Mammary epithelial cell (primary cell): ENCODE data around the gene KIAA1586.
"Not testable (repeated sequence)": the region's sequence is repeated elsewhere in the genome, so short reads cannot be mapped to it uniquely, and the experiment has no call there.

Experiments
- CTCF ChIP-seq, 2 donors: IDR thresholded peaks in 1 of 2; conservative IDR thresholded peaks in 1 of 2; 2 replicates each; pipeline ENCODE4 v1.5.1; 2011 to 2012; ENCODE audit warnings: inconsistent platforms in 2 of 2, low read length in 2 of 2, mild to moderate bottlenecking in 2 of 2, control low read depth in 1 of 2, low read depth in 1 of 2; ENCODE audit not compliant: insufficient read depth in 1 of 2; ENCODE audit errors: extremely low read depth in 1 of 2
- EZH2 ChIP-seq: IDR thresholded peaks from 2 replicates; pipeline ENCODE4 v1.6.1; 2012; ENCODE audit warnings: low read length, inconsistent platforms, borderline replicate concordance

- not testable (repeated sequence) for TF ChIP-seq CTCF (conservative IDR thresholded peaks at IDR 0.05 in 1 of 2, IDR thresholded peaks at IDR 0.05 in 1 of 2; ENCODE audit: extremely low read depth in 1 of 2, insufficient read depth in 1 of 2, low read depth in 1 of 2, low read length in 2 of 2); EZH2
Observed at GRCh38 chr6:57044061-57044460, 2.4 kb upstream of the KIAA1586 start.
